Stimulated activated CD4-positive, alpha-beta T cell treated with anti-CD3 and anti-CD28 coated beads, Interleukin-2, amount 100 ng/mL, for 24 hours (primary cell): ENCODE results near the gene RPL41.
"Not testable (repeated sequence)": the region's sequence is repeated elsewhere in the genome, so short reads cannot be mapped to it uniquely, and the experiment has no call there.

Experiments
- DNase-seq, 2 donors: peaks; one replicate each; pipeline ENCODE4 v3.0.0-alpha.2; 2020

RPL41 gene

GRCh38 chr12:56103823-56104108 lies 12.7 kb upstream of the RPL41 start:
- no peak for DNase-seq

- peak; percentile 98 to 99 for DNase-seq
Measured at GRCh38 chr12:56104109-56104814, 12.2 kb upstream of the RPL41 start, which contains the start of gene PA2G4. Gene PA2G4, plus strand, starts transcription at chr12:56104559. Its CDS starts 179 bp downstream, at chr12:56104738.

- peak; percentile 42 to 45 for DNase-seq
Measured at GRCh38 chr12:56104815-56105608, 11.4 kb upstream of the RPL41 start.

- DNase-seq = no peak
Measured at GRCh38 chr12:56105609-56105902, 10.9 kb upstream of the RPL41 start.

- no peak for DNase-seq
Measured at GRCh38 chr12:56107242-56107641, 9.2 kb upstream of the RPL41 start.

- DNase-seq = no peak
Measured at GRCh38 chr12:56110571-56110970, 5.9 kb upstream of the RPL41 start.

- DNase-seq = no peak
Measured at GRCh38 chr12:56114084-56114483, 2.3 kb upstream of the RPL41 start.

- DNase-seq = no peak
Measured at GRCh38 chr12:56115329-56115728, 1.1 kb upstream of the RPL41 start.

- not testable (repeated sequence) for DNase-seq
Measured at GRCh38 chr12:56117082-56117706, 761 bp downstream of the RPL41 start.

GRCh38 chr12:56117778-56118687 lies 1.6 kb downstream of the RPL41 start, which contains the start of gene ZC3H10:
Gene ZC3H10, plus strand, starts transcription at chr12:56118266. Its CDS starts 2,297 bp downstream, at chr12:56120563.
- peak; percentile 98 for DNase-seq

- no peak for DNase-seq
Measured at GRCh38 chr12:56118688-56119357, 2.4 kb downstream of the RPL41 start.

- peak; percentile 59 to 68 for DNase-seq
Measured at GRCh38 chr12:56119361-56119796, 2.9 kb downstream of the RPL41 start.

- DNase-seq = no peak
Measured at GRCh38 chr12:56120158-56120846, 3.9 kb downstream of the RPL41 start.

- DNase-seq = no peak
Measured at GRCh38 chr12:56121204-56121870, 4.9 kb downstream of the RPL41 start.

GRCh38 chr12:56122637-56123036 lies 6.2 kb downstream of the RPL41 start:
- DNase-seq = no peak

- no peak for DNase-seq
Measured at GRCh38 chr12:56124133-56124532, 7.7 kb downstream of the RPL41 start.

- no peak for DNase-seq
Measured at GRCh38 chr12:56126732-56127239, 10.4 kb downstream of the RPL41 start.

GRCh38 chr12:56127485-56127887 lies 11.1 kb downstream of the RPL41 start:
- DNase-seq = no peak

GRCh38 chr12:56127888-56128669 lies 11.6 kb downstream of the RPL41 start, which contains the start of gene ESYT1:
Gene ESYT1, plus strand, starts transcription at chr12:56128267. Its CDS starts 53 bp downstream, at chr12:56128320.
- peak; percentile 96 for DNase-seq
